BLaER1 treated with 17β-estradiol and CSF1 and Interleukin-3, amounts not matched to agents 10 nM and 100 nM (cell line): ENCODE results near the gene MAGI1.

Experiments
- H3K27ac ChIP-seq, 11 experiments: shearing (Covaris generic); formaldehyde crosslinking; 2 replicates each; pipeline ENCODE4 v1.8.1; 2022
- H3K27me3 ChIP-seq, 11 experiments: shearing (Covaris generic); formaldehyde crosslinking; 2 replicates each; pipeline ENCODE4 v1.8.1; 2022
- H3K36me3 ChIP-seq, 11 experiments: shearing (Covaris generic); formaldehyde crosslinking; 2 replicates each; pipeline ENCODE4 v1.8.1; 2022
- H3K4me1 ChIP-seq, 10 experiments: shearing (Covaris generic); formaldehyde crosslinking; 2 replicates each; pipeline ENCODE4 v1.8.1; 2022
- H3K4me2 ChIP-seq, 11 experiments: shearing (Covaris generic); formaldehyde crosslinking; 2 replicates each; pipeline ENCODE4 v1.8.1; 2022
- H3K4me3 ChIP-seq, 10 experiments: shearing (Covaris generic); formaldehyde crosslinking; 2 replicates each; pipeline ENCODE4 v1.8.1; 2022
- H3K9ac ChIP-seq, 11 experiments: shearing (Covaris generic); formaldehyde crosslinking; 2 replicates each; pipeline ENCODE4 v1.8.1; 2022
- H3K9me3 ChIP-seq, 11 experiments: shearing (Covaris generic); formaldehyde crosslinking; replicated peaks in 1 of 11; 2 replicates each; pipeline ENCODE4 v1.8.1; 2022
- H4K20me1 ChIP-seq, 11 experiments: shearing (Covaris generic); formaldehyde crosslinking; 2 replicates each; pipeline ENCODE4 v1.8.1; 2022
- Cebpa-rat ChIP-seq, 11 experiments: shearing (Covaris generic); IDR thresholded peaks; 2 replicates each; pipeline ENCODE4 v1.8.1; 2022

The MAGI1 gene

GRCh38 chr3:65628978-65629377 lies 409.7 kb downstream of the MAGI1 start:
- no peaks in the 10 kb centered on the region for H4K20me1 ChIP-seq
- peaks cover 4 to 22% (median 8%) of the 10 kb centered on the region in 11 experiments; a peak in 10 of 22 replicates for H3K9me3 ChIP-seq
- TF ChIP-seq Cebpa-rat (IDR thresholded peaks at IDR 0.05) = no peak
- H3K27ac ChIP-seq = no peak overlapping the region
- H3K9ac ChIP-seq = no peak overlapping the region
- no peak overlapping the region for H3K4me2 ChIP-seq
- no peaks in the 10 kb centered on the region for H3K4me1 ChIP-seq
- no peak overlapping the region for H3K4me3 ChIP-seq
- no peaks in the 10 kb centered on the region for H3K36me3 ChIP-seq
- H3K27me3 ChIP-seq = no peaks in the 10 kb centered on the region

- Histone ChIP-seq H3K4me1 (peaks cover 0 to 1% (median 0%) of the 10 kb centered on the region in 10 experiments; a peak in 1 of 20 replicates), H3K9ac (no peak overlapping the region), H3K27me3 (no peaks in the 10 kb centered on the region), H3K9me3 (peaks cover 5 to 29% (median 9%) of the 10 kb centered on the region in 11 experiments; a peak in 13 of 22 replicates), H4K20me1 (no peaks in the 10 kb centered on the region), H3K4me2 (no peak overlapping the region), H3K27ac (no peak overlapping the region), H3K4me3 (no peak overlapping the region), H3K36me3 (no peaks in the 10 kb centered on the region)
- TF ChIP-seq Cebpa-rat (IDR thresholded peaks at IDR 0.05) = no peak
Measured at GRCh38 chr3:65627062-65627461, 411.7 kb downstream of the MAGI1 start.

- H3K4me1 ChIP-seq = peaks cover 0 to 5% (median 0%) of the 10 kb centered on the region in 10 experiments; a peak in 2 of 20 replicates
- no peak overlapping the region for H3K27ac ChIP-seq
- no peak overlapping the region for H3K9ac ChIP-seq
- peaks cover 0 to 8% (median 0%) of the 10 kb centered on the region in 11 experiments; a peak in 4 of 22 replicates for H3K36me3 ChIP-seq
- no peak for TF ChIP-seq Cebpa-rat (IDR thresholded peaks at IDR 0.05)
- H3K4me2 ChIP-seq = no peak overlapping the region
- no peak overlapping the region for H3K4me3 ChIP-seq
- H3K27me3 ChIP-seq = no peaks in the 10 kb centered on the region
- H3K9me3 ChIP-seq = peaks cover 3 to 32% (median 11%) of the 10 kb centered on the region in 11 experiments; a peak in 16 of 22 replicates
- no peaks in the 10 kb centered on the region for H4K20me1 ChIP-seq
Measured at GRCh38 chr3:65625305-65625704, 413.4 kb downstream of the MAGI1 start.

DNA sequence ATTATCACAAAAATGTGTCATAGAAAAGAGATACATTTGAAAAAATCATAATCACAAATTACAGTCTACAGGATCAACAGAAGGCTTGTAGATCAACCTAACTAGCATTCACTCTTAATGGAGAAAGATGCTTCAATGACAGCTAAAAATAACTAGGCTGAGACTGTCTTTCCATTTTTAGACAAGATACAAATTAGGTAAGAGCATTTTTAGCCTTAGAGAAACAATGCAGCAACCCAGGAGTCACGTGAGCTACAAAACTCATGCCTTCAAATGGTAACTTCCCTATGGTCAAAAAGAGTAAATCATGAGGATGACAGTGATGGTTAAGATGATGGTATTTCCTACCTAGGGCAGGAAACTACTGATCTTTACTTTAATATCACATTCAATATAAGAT lies 415.4 kb downstream of the MAGI1 start:
- H3K9me3 ChIP-seq = peaks cover 0 to 29% (median 11%) of the 10 kb centered on the region in 11 experiments; a peak in 11 of 22 replicates
- peaks cover 0 to 5% (median 0%) of the 10 kb centered on the region in 10 experiments; a peak in 2 of 20 replicates for H3K4me1 ChIP-seq
- no peak overlapping the region for H3K4me3 ChIP-seq
- H3K4me2 ChIP-seq = no peak overlapping the region
- H4K20me1 ChIP-seq = no peaks in the 10 kb centered on the region
- no peak for TF ChIP-seq Cebpa-rat (IDR thresholded peaks at IDR 0.05)
- no peak overlapping the region for H3K27ac ChIP-seq
- H3K27me3 ChIP-seq = no peaks in the 10 kb centered on the region
- H3K36me3 ChIP-seq = peaks cover 0 to 8% (median 0%) of the 10 kb centered on the region in 11 experiments; a peak in 4 of 22 replicates
- no peak overlapping the region for H3K9ac ChIP-seq

- H3K27me3 ChIP-seq = no peaks in the 10 kb centered on the region
- H3K4me2 ChIP-seq = no peak overlapping the region
- H4K20me1 ChIP-seq = no peaks in the 10 kb centered on the region
- peaks cover 0 to 8% (median 0%) of the 10 kb centered on the region in 11 experiments; a peak in 4 of 22 replicates for H3K36me3 ChIP-seq
- no peak overlapping the region for H3K27ac ChIP-seq
- H3K4me3 ChIP-seq = no peak overlapping the region
- peaks cover 0 to 21% (median 8%) of the 10 kb centered on the region in 11 experiments; a peak in 11 of 22 replicates for H3K9me3 ChIP-seq
- no peak overlapping the region for H3K9ac ChIP-seq
- TF ChIP-seq Cebpa-rat (IDR thresholded peaks at IDR 0.05) = no peak
- H3K4me1 ChIP-seq = peaks cover 0 to 18% (median 9%) of the 10 kb centered on the region in 10 experiments; a peak in 13 of 20 replicates
Measured at GRCh38 chr3:65619888-65620287, 418.8 kb downstream of the MAGI1 start.

- Histone ChIP-seq H4K20me1 (no peaks in the 10 kb centered on the region), H3K9ac (no peak overlapping the region), H3K27ac (no peak overlapping the region), H3K4me1 (peaks cover 0 to 20% (median 11%) of the 10 kb centered on the region in 10 experiments; a peak in 13 of 20 replicates), H3K36me3 (peaks cover 0 to 8% (median 0%) of the 10 kb centered on the region in 11 experiments; a peak in 4 of 22 replicates), H3K4me2 (no peak overlapping the region), H3K9me3 (peaks cover 0 to 21% (median 8%) of the 10 kb centered on the region in 11 experiments; a peak in 11 of 22 replicates), H3K4me3 (no peak overlapping the region), H3K27me3 (no peaks in the 10 kb centered on the region)
- no peak for TF ChIP-seq Cebpa-rat (IDR thresholded peaks at IDR 0.05)
Measured at GRCh38 chr3:65619451-65619881, 419.3 kb downstream of the MAGI1 start.

- H3K4me1 ChIP-seq = peaks cover 0 to 20% (median 11%) of the 10 kb centered on the region in 10 experiments; a peak in 13 of 20 replicates
- H3K27me3 ChIP-seq = no peaks in the 10 kb centered on the region
- no peak overlapping the region for H3K4me2 ChIP-seq
- H3K4me3 ChIP-seq = no peak overlapping the region
- peaks cover 0 to 17% (median 8%) of the 10 kb centered on the region in 11 experiments; a peak in 10 of 22 replicates for H3K9me3 ChIP-seq
- TF ChIP-seq Cebpa-rat (IDR thresholded peaks at IDR 0.05) = no peak
- no peak overlapping the region for H3K9ac ChIP-seq
- H3K27ac ChIP-seq = no peak overlapping the region
- H3K36me3 ChIP-seq = peaks cover 0 to 8% (median 0%) of the 10 kb centered on the region in 11 experiments; a peak in 4 of 22 replicates
- no peaks in the 10 kb centered on the region for H4K20me1 ChIP-seq
Measured at GRCh38 chr3:65618599-65618998, 420.1 kb downstream of the MAGI1 start.

- Histone ChIP-seq H3K4me1 (peaks cover 0 to 20% (median 11%) of the 10 kb centered on the region in 10 experiments; a peak in 13 of 20 replicates), H3K4me3 (no peak overlapping the region), H3K9ac (no peak overlapping the region), H3K27me3 (no peaks in the 10 kb centered on the region), H3K36me3 (peaks cover 0 to 8% (median 0%) of the 10 kb centered on the region in 11 experiments; a peak in 4 of 22 replicates), H3K27ac (no peak overlapping the region), H3K9me3 (peaks cover 0 to 17% (median 7%) of the 10 kb centered on the region in 11 experiments; a peak in 10 of 22 replicates), H4K20me1 (no peaks in the 10 kb centered on the region), H3K4me2 (no peak overlapping the region)
- TF ChIP-seq Cebpa-rat (IDR thresholded peaks at IDR 0.05) = no peak
Measured at GRCh38 chr3:65617787-65618186, 420.9 kb downstream of the MAGI1 start.

DNA sequence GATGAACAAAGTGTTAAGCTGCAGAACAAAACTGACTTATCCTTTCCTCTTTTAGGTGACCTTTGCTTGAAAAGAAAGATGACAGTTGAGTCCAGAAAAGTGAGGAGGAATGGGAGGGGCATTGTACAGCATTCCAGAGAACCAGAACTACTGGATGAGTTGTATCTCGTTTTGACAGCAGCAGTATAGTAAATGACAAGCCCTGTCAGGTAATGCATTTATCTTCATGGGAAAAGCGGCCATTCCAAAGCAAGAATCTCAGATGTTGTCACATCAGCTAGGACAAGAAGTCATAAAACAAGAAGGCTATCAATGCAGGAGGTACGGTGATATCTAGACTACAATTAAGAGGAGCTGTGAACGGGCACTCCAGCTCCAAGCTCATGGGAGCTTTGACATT lies 421.5 kb downstream of the MAGI1 start:
- Histone ChIP-seq H3K4me1 (peaks cover 0 to 20% (median 11%) of the 10 kb centered on the region in 10 experiments; a peak in 13 of 20 replicates), H3K9me3 (peaks cover 0 to 11% (median 4%) of the 10 kb centered on the region in 11 experiments; a peak in 9 of 22 replicates), H3K9ac (no peak overlapping the region), H3K27me3 (no peaks in the 10 kb centered on the region), H3K36me3 (peaks cover 0 to 8% (median 0%) of the 10 kb centered on the region in 11 experiments; a peak in 4 of 22 replicates), H4K20me1 (no peaks in the 10 kb centered on the region), H3K4me3 (no peak overlapping the region), H3K27ac (no peak overlapping the region), H3K4me2 (no peak overlapping the region)
- TF ChIP-seq Cebpa-rat (IDR thresholded peaks at IDR 0.05) = no peak
